Glutamatergic neuron (in vitro differentiated cells): ENCODE data around the gene PRELID3B. TPM values are rescaled to one million over a fixed set of nuclear protein-coding genes. Genes with fewer than 3 reads are reported as not detected.

ENCODE experiments used
- DNase-seq: peaks from one replicate; pipeline ENCODE4 v3.0.0; 2022
- H3K27ac Mint-ChIP-seq: one replicate; pipeline ENCODE4 v1.8.0; 2020; ENCODE audit warnings: mild to moderate bottlenecking, mixed read lengths, inconsistent platforms; ENCODE audit not compliant: unreplicated experiment
- H3K27me3 Mint-ChIP-seq: one replicate; pipeline ENCODE4 v1.8.0; 2020; ENCODE audit warnings: mild to moderate bottlenecking, moderate library complexity, mixed read lengths, inconsistent platforms; ENCODE audit not compliant: unreplicated experiment
- H3K36me3 Mint-ChIP-seq: one replicate; pipeline ENCODE4 v1.8.0; 2020; ENCODE audit warnings: mild to moderate bottlenecking, mixed read lengths, inconsistent platforms; ENCODE audit not compliant: unreplicated experiment
- H3K4me1 Mint-ChIP-seq: one replicate; pipeline ENCODE4 v1.8.0; 2020; ENCODE audit warnings: mild to moderate bottlenecking, low read depth, mixed read lengths, inconsistent platforms; ENCODE audit not compliant: unreplicated experiment
- H3K4me3 Mint-ChIP-seq: one replicate; pipeline ENCODE4 v1.8.0; 2020; ENCODE audit warnings: mild to moderate bottlenecking, mixed read lengths, inconsistent platforms; ENCODE audit not compliant: unreplicated experiment
- H3K9me3 Mint-ChIP-seq: one replicate; pipeline ENCODE4 v1.8.0; 2020; ENCODE audit warnings: mild to moderate bottlenecking, moderate library complexity, mixed read lengths, inconsistent platforms; ENCODE audit not compliant: unreplicated experiment
- CTCF ChIP-seq: fragments of 200-600 bp; sonication (generic); IDR thresholded peaks from one replicate; pipeline ENCODE4 v1.5.0; 2021; ENCODE audit not compliant: partially characterized antibody, unreplicated experiment
- total RNA-seq: library from RNA; stranded (reverse); fragmentation: NEBNext Ultra II Directional; extraction: Animal tissue kit (Norgen Biotek cat#: 25700); gene quantifications from one replicate; pipeline ENCODE4 v1.2.1, GENCODE V29; 2021; ENCODE audit not compliant: unreplicated experiment

The PRELID3B gene
- total RNA-seq, 1 donor from 2014 or later: 65.5 TPM

DNA sequence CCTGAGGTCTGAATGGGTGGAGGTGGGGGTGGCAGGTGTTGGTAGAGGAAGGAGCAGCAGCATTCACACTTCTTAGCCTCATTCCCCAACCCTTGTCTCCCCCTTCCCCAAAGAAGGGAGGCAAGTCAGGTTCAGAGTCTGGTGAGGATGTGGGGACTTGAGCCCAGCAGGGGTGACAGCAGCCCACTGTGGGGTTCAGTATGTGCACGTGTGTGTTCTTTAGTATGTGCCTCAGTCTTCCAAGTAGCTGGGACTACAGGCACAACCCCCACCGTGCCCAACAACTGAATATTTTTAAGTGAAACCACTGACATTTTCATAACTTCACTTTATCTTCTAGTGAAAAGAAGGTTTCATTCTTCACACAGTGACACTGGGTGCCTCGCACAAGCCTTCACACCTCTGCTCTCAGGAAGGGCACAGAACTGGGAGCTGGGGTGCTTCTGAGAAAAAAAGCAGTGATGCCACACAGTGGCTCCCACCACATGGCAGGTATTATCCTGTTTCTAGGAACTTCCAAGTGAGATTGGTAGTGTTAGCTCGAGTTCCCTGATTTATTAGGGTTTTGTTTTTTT, 33.4 kb upstream of the PRELID3B start:
- Mint-ChIP-seq H3K27ac (no peak overlapping the region), H3K4me3 (no peak overlapping the region), H3K9me3 (no peaks in the 10 kb centered on the region), H3K4me1 (peaks cover 1% of the 10 kb centered on the region), H3K27me3 (no peaks in the 10 kb centered on the region), H3K36me3 (no peaks in the 10 kb centered on the region)
- DNase-seq: no peak
- no peak for TF ChIP-seq CTCF

GRCh38 chr20:59074456-59074855, 31.9 kb upstream of the PRELID3B start:
- Mint-ChIP-seq H3K4me1 (no peaks in the 10 kb centered on the region), H3K27ac (no peak overlapping the region), H3K9me3 (no peaks in the 10 kb centered on the region), H3K27me3 (no peaks in the 10 kb centered on the region), H3K4me3 (no peak overlapping the region), H3K36me3 (no peaks in the 10 kb centered on the region)
- no peak for TF ChIP-seq CTCF
- no peak for DNase-seq

DNA sequence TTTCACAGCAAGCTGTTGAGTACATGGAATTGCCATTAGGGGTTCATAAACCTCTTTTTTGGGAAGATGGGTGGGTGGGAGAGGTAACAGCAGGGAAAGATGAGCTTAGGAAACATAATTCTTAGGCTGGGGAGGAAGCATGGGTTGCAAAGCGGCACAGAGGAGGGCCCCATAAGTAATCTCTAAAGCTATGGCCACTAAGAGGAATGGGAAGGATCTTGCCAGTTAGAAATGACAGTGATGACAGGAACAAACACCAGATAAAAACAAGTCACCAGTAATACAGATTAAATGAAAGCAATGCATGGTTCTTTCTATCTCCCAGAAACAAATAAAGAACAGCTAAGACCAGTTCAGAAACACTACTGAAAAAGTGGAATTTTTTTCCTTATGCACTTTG, 31.0 kb upstream of the PRELID3B start:
- H3K4me1 Mint-ChIP-seq: no peaks in the 10 kb centered on the region
- DNase-seq: no peak
- TF ChIP-seq CTCF: no peak
- H3K9me3 Mint-ChIP-seq: no peaks in the 10 kb centered on the region
- H3K36me3 Mint-ChIP-seq: no peaks in the 10 kb centered on the region
- no peaks in the 10 kb centered on the region for H3K27me3 Mint-ChIP-seq
- no peak overlapping the region for H3K4me3 Mint-ChIP-seq
- no peak overlapping the region for H3K27ac Mint-ChIP-seq

DNA sequence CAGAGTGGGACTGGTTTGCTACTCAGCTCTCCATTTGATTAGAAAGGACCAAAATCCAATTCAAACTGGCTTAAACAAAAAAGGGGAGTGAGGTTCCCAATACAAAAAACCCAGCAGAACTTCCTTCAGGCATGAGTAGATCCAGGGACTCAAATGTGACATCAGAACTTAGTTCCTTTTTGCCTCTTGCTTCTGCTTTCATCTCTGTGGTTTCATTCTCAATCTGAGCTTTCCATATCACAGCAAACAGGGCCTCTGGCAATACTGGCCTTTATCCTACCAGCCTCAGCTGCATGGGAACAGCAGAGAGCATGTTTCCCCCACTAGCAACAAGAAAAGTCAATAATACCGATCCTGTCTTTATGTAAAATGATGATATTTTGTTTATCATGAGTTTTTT, 28.6 kb upstream of the PRELID3B start:
- Mint-ChIP-seq H3K4me1 (no peaks in the 10 kb centered on the region), H3K4me3 (no peak overlapping the region), H3K27ac (no peak overlapping the region), H3K9me3 (no peaks in the 10 kb centered on the region), H3K27me3 (no peaks in the 10 kb centered on the region), H3K36me3 (no peaks in the 10 kb centered on the region)
- TF ChIP-seq CTCF: no peak
- DNase-seq: no peak

GRCh38 chr20:59069026-59069425, 26.4 kb upstream of the PRELID3B start:
- Mint-ChIP-seq H3K4me1 (no peaks in the 10 kb centered on the region), H3K27ac (no peak overlapping the region), H3K27me3 (peaks cover 1% of the 10 kb centered on the region), H3K4me3 (no peak overlapping the region), H3K9me3 (no peaks in the 10 kb centered on the region), H3K36me3 (no peaks in the 10 kb centered on the region)
- DNase-seq: no peak
- TF ChIP-seq CTCF: no peak
